Keratinocyte (primary cell): ENCODE measurements around the gene FXN. TPM values are rescaled to one million over a fixed set of nuclear protein-coding genes. Genes with fewer than 3 reads are reported as not detected.

Experiments used
- DNase-seq: peaks from one replicate; pipeline ENCODE4 v3.0.0-alpha.2; 2011; ENCODE audit warnings: low read depth, missing footprints, low spot score
- FAIRE-seq: peaks from 2 replicates; lab custom pipeline; 2011; peaks lifted over from hg19 to GRCh38; lab: Jason Lieb, UNC
- H2AFZ ChIP-seq: 2 replicates; pipeline ENCODE4 v1.6.0; 2012; ENCODE audit warnings: low read length, control low read depth, inconsistent platforms; ENCODE audit not compliant: control insufficient read depth
- H3K27ac ChIP-seq: 2 replicates; pipeline ENCODE4 v1.5.1; 2011; ENCODE audit warnings: low read length; ENCODE audit not compliant: control insufficient read depth, insufficient read depth
- H3K27me3 ChIP-seq: 3 replicates; pipeline ENCODE4 v1.6.0; 2011; ENCODE audit warnings: low read length; ENCODE audit not compliant: control insufficient read depth, insufficient read depth; ENCODE audit errors: extremely low read depth
- H3K36me3 ChIP-seq, 2 experiments: 2 replicates in 1 of 2; 3 replicates in 1 of 2; pipeline ENCODE4 v1.5.1; 2011; ENCODE audit warnings: low read length in 2 of 2, mild to moderate bottlenecking in 1 of 2; ENCODE audit not compliant: control insufficient read depth in 2 of 2, insufficient read depth in 2 of 2; ENCODE audit errors: extremely low read depth in 1 of 2
- H3K4me1 ChIP-seq: 3 replicates; pipeline ENCODE4 v1.5.1; 2011; ENCODE audit warnings: low read length; ENCODE audit not compliant: control insufficient read depth, insufficient read depth; ENCODE audit errors: extremely low read depth
- H3K4me2 ChIP-seq: 3 replicates; pipeline ENCODE4 v1.6.0; 2011; ENCODE audit warnings: low read depth, low read length; ENCODE audit not compliant: control insufficient read depth, insufficient read depth; ENCODE audit errors: extremely low read depth
- H3K4me3 ChIP-seq, 3 experiments: fragments of 200-600 bp in 1 of 3; sonication (generic) in 1 of 3; 2 replicates in 2 of 3; 3 replicates in 1 of 3; pipeline ENCODE4 v1.5.1; 2011 to 2016; ENCODE audit warnings: low read length in 3 of 3, mild to moderate bottlenecking in 3 of 3, control low read depth in 2 of 3, inconsistent platforms in 1 of 3, low read depth in 1 of 3, mixed read lengths in 1 of 3, mixed run types in 1 of 3, moderate library complexity in 1 of 3; ENCODE audit not compliant: control insufficient read depth in 2 of 3, insufficient read depth in 2 of 3; ENCODE audit errors: extremely low read depth in 1 of 3
- H3K79me2 ChIP-seq: 2 replicates; pipeline ENCODE4 v1.6.0; 2012; ENCODE audit warnings: low read length; ENCODE audit not compliant: control insufficient read depth, insufficient read depth
- H3K9ac ChIP-seq: 3 replicates; pipeline ENCODE4 v1.6.0; 2011; ENCODE audit warnings: low read length; ENCODE audit not compliant: control insufficient read depth, insufficient read depth; ENCODE audit errors: extremely low read depth
- H3K9me1 ChIP-seq: 3 replicates; pipeline ENCODE4 v1.6.0; 2011; ENCODE audit warnings: low read length; ENCODE audit not compliant: control insufficient read depth, insufficient read depth; ENCODE audit errors: extremely low read depth
- H3K9me3 ChIP-seq: 2 replicates; pipeline ENCODE4 v1.5.1; 2012; ENCODE audit warnings: low read depth, low read length; ENCODE audit not compliant: control insufficient read depth
- H4K20me1 ChIP-seq: 3 replicates; pipeline ENCODE4 v1.6.0; 2011; ENCODE audit warnings: low read length; ENCODE audit not compliant: control insufficient read depth, insufficient read depth; ENCODE audit errors: extremely low read depth
- CTCF ChIP-seq, 3 experiments: IDR thresholded peaks in 1 of 3; conservative IDR thresholded peaks in 1 of 3; optimal IDR thresholded peaks in 1 of 3; 2 replicates in 2 of 3; 3 replicates in 1 of 3; pipeline versions ENCODE3 to v1.5.1; 2011; ENCODE audit warnings: low read length in 3 of 3, mild to moderate bottlenecking in 3 of 3, moderate library complexity in 2 of 3, control low read depth in 1 of 3, inconsistent platforms in 1 of 3; ENCODE audit not compliant: insufficient read depth in 2 of 3; ENCODE audit errors: extremely low read depth in 1 of 3
- EZH2 ChIP-seq: IDR thresholded peaks from one replicate; pipeline ENCODE4 v1.6.1; 2012; ENCODE audit warnings: inconsistent platforms, mild to moderate bottlenecking, low read length, moderate library complexity
- dilution Hi-C: fragments of 300-500 bp; cut with MboI; formaldehyde crosslinking; loops from one replicate; pipeline ENCODE4 v1.7.0; 2020; ENCODE audit warnings: low sequenced_read_pairs; ENCODE audit not compliant: extremely low pct_ligation_motif_present
- polyA plus RNA-seq, 5 experiments: library from polyadenylated mRNA; depleted of rRNA in 3 of 5; stranded (reverse) in 3 of 5; stranded (forward) in 1 of 5; unstranded in 1 of 5; fragments of >200 nt; gene quantifications; 1 replicate in 1 of 5; 2 replicates in 3 of 5; 3 replicates in 1 of 5; pipeline versions ENCODE4 v1.2.1 to v1.2.3, GENCODE V29; 2011 to 2012; ENCODE audit warnings: missing spikeins in 2 of 5, low read depth in 1 of 5, low replicate concordance in 1 of 5

Gene FXN
- polyA plus RNA-seq, 1 donor (not counting 4 experiments of a cell fraction or from before 2014, with no cell fraction given), result 24.3 TPM

DNA sequence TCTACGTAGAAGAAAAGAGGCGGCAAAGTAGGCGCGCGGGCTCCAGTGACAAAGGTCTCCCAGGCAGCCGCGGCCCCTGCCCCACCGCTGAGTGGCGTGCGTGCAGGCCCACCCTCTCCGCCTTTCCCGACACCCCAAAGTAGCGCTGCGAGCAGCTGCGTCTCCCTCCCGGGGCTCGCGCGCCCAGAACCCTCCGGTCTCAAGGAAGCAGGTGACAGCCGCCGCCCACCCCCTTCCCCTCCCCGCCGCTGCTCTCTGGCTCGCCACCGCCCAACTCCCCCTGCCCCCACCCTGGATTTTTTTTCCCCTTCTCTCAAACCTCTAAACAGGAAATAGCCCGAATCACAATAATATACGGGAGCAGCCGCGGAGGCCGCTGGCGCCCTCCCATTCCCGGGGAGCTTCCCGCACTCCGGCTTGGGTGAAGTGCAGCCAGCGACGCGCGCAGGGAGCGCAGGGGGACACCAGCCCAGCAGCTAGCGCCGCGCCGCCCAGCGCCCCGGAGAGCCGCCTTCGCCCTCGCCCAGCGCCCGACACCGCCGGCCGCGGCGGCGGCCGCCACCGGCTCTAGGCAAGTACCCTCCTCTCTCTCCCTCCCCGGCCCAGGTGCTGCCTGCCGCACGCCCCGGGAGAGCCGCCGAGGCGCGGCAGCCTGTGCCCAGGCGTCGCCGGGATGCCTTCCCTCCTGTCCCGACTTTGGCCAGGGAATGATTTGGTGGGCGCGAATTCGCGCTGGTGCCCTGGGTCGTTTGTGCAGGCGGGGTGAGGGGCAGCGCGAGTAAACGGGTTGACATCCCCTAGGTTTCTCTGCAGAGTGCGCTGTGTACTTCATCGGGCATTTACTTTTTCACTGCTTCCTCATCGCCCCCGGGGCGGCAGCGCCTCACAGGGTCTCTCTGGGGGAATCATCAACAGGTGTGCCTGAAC, 85.9 kb downstream of the FXN start:
- Histone ChIP-seq H3K9me1 (no peaks in the 10 kb centered on the region), H4K20me1 (no peaks in the 10 kb centered on the region), H3K27me3 (no peaks in the 10 kb centered on the region), H3K27ac (peak overlapping the region; percentile 84), H3K4me3 (peak overlapping the region; percentile 64 to 92 (median 83)), H3K9ac (peak overlapping the region; percentile 78), H3K36me3 (no peaks in the 10 kb centered on the region), H3K4me2 (peak overlapping the region; percentile 92), H3K79me2 (no peaks in the 10 kb centered on the region), H3K9me3 (no peaks in the 10 kb centered on the region), H3K4me1 (peaks cover 14% of the 10 kb centered on the region), H2AFZ (peak overlapping the region; percentile 85)
- TF ChIP-seq EZH2 (no peak), CTCF (optimal IDR thresholded peaks at IDR 0.05 in 1 of 3, IDR thresholded peaks at IDR 0.05 in 1 of 3, conservative IDR thresholded peaks at IDR 0.05 in 1 of 3; ENCODE audit: extremely low read depth in 1 of 3, insufficient read depth in 2 of 3, low read length in 3 of 3) (peak in 1 of 3 experiments; percentile 38)
- dilution Hi-C loops, result no loop called here
- DNase-seq (no peak), FAIRE-seq (no peak)

- H3K4me3 ChIP-seq, result peak overlapping the region; percentile 64 to 92 (median 83)
- H3K36me3 ChIP-seq, result no peaks in the 10 kb centered on the region
- H3K9ac ChIP-seq, result peak overlapping the region; percentile 78
- no peak for DNase-seq
- FAIRE-seq, result no peak
- no peaks in the 10 kb centered on the region for H3K9me1 ChIP-seq
- H3K9me3 ChIP-seq, result no peaks in the 10 kb centered on the region
- peak overlapping the region; percentile 84 for H3K27ac ChIP-seq
- no peak for TF ChIP-seq EZH2
- TF ChIP-seq CTCF (optimal IDR thresholded peaks at IDR 0.05 in 1 of 3, IDR thresholded peaks at IDR 0.05 in 1 of 3, conservative IDR thresholded peaks at IDR 0.05 in 1 of 3; ENCODE audit: extremely low read depth in 1 of 3, insufficient read depth in 2 of 3, low read length in 3 of 3), result no peak
- H2AFZ ChIP-seq, result peak overlapping the region; percentile 85
- no peaks in the 10 kb centered on the region for H4K20me1 ChIP-seq
- H3K4me2 ChIP-seq, result peak overlapping the region; percentile 92
- H3K27me3 ChIP-seq, result no peaks in the 10 kb centered on the region
- H3K4me1 ChIP-seq, result peaks cover 14% of the 10 kb centered on the region
- H3K79me2 ChIP-seq, result no peaks in the 10 kb centered on the region
- dilution Hi-C loops, result no loop called here
Measured at GRCh38 chr9:69122082-69122548, 86.6 kb downstream of the FXN start.
